ENCODE results near the gene DGKE.

The DGKE gene

GRCh38 chr17:56817066-56817465 is 16.9 kb upstream of the DGKE start:
- DNase-seq = no peak

GRCh38 chr17:56819030-56819429 is 14.9 kb upstream of the DGKE start:
- DNase-seq = no peak

GRCh38 chr17:56819431-56820145 is 14.4 kb upstream of the DGKE start:
- DNase-seq = peak; percentile 85

- DNase-seq = no peak
Observed at GRCh38 chr17:56820207-56820606, 13.7 kb upstream of the DGKE start.

GRCh38 chr17:56821847-56822534 is 12.0 kb upstream of the DGKE start:
- peak; percentile 11 for DNase-seq

GRCh38 chr17:56822725-56823124 is 11.2 kb upstream of the DGKE start:
- no peak for DNase-seq

GRCh38 chr17:56823848-56824247 is 10.1 kb upstream of the DGKE start:
- no peak for DNase-seq

GRCh38 chr17:56824503-56824902 is 9.4 kb upstream of the DGKE start:
- no peak for DNase-seq

GRCh38 chr17:56826611-56827414 is 7.1 kb upstream of the DGKE start:
- no peak for DNase-seq

GRCh38 chr17:56830726-56831368 is 3.1 kb upstream of the DGKE start:
- DNase-seq = no peak

GRCh38 chr17:56831369-56832095 is 2.4 kb upstream of the DGKE start:
- DNase-seq = no peak

- DNase-seq = no peak
Observed at GRCh38 chr17:56832446-56832845, 1.5 kb upstream of the DGKE start.

GRCh38 chr17:56833057-56833808 is 718 bp upstream of the DGKE start:
- DNase-seq = peak; percentile 80

GRCh38 chr17:56834380-56835263 is 671 bp downstream of the DGKE start:
- DNase-seq = peak; percentile 79

- DNase-seq = no peak
Observed at GRCh38 chr17:56835264-56835585, 1.3 kb downstream of the DGKE start.

GRCh38 chr17:56838687-56839086 is 4.7 kb downstream of the DGKE start:
- no peak for DNase-seq

- no peak for DNase-seq
Observed at GRCh38 chr17:56842577-56842976, 8.6 kb downstream of the DGKE start.

- DNase-seq = no peak
Observed at GRCh38 chr17:56845934-56846333, 12.0 kb downstream of the DGKE start.

GRCh38 chr17:56847106-56847505 is 13.2 kb downstream of the DGKE start:
- DNase-seq = no peak

GRCh38 chr17:56849131-56849530 is 15.2 kb downstream of the DGKE start:
- no peak for DNase-seq

GRCh38 chr17:56850591-56850990 is 16.6 kb downstream of the DGKE start:
- DNase-seq = no peak

Measured in activated CD4-positive, alpha-beta T cell treated with anti-CD3 and anti-CD28 coated beads, Interleukin-10, Interleukin-2, amounts not matched to agents 100 ng/mL and 50 ng/mL, durations not matched to agents 16 hours and 8 hours (primary cell).